ENCODE results near the gene PARP15.

DNA sequence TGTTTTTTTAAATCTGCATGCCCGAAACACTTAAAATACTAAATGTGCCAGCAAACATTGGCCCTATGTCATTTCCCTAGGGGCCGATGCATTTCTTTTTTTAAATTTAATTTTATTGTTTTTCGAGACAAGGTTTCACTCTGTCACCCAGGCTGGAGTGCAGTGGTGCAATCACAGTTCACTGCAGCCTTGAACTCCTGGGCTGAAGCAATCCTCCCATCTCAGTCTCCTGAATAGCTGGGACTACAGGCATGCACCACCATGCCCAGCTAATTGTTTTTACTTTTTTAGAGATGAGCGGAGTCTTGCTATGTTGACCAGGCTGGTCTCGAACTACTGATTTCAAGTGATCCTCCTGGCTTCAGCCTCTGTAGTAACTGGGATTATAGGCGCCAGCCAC lies 18.8 kb upstream of the PARP15 start:
- TF ChIP-seq POLR2A (IDR thresholded peaks at IDR 0.05) (no peak), POLR2AphosphoS5 (IDR thresholded peaks at IDR 0.05) (no peak)
- TF ChIP-seq, protein P1, sequence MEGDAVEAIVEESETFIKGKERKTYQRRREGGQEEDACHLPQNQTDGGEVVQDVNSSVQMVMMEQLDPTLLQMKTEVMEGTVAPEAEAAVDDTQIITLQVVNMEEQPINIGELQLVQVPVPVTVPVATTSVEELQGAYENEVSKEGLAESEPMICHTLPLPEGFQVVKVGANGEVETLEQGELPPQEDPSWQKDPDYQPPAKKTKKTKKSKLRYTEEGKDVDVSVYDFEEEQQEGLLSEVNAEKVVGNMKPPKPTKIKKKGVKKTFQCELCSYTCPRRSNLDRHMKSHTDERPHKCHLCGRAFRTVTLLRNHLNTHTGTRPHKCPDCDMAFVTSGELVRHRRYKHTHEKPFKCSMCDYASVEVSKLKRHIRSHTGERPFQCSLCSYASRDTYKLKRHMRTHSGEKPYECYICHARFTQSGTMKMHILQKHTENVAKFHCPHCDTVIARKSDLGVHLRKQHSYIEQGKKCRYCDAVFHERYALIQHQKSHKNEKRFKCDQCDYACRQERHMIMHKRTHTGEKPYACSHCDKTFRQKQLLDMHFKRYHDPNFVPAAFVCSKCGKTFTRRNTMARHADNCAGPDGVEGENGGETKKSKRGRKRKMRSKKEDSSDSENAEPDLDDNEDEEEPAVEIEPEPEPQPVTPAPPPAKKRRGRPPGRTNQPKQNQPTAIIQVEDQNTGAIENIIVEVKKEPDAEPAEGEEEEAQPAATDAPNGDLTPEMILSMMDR (IDR thresholded peaks at IDR 0.05 in 8 of 11, conservative IDR thresholded peaks at IDR 0.05 in 3 of 11): no peak
